ENCODE measurements around the gene DHX16. TPM values are rescaled to one million over a fixed set of nuclear protein-coding genes. Genes with fewer than 3 reads are reported as not detected.

Gene DHX16
- total RNA-seq, 1 experiment from 2014 or later, result 45.3 TPM

DNA sequence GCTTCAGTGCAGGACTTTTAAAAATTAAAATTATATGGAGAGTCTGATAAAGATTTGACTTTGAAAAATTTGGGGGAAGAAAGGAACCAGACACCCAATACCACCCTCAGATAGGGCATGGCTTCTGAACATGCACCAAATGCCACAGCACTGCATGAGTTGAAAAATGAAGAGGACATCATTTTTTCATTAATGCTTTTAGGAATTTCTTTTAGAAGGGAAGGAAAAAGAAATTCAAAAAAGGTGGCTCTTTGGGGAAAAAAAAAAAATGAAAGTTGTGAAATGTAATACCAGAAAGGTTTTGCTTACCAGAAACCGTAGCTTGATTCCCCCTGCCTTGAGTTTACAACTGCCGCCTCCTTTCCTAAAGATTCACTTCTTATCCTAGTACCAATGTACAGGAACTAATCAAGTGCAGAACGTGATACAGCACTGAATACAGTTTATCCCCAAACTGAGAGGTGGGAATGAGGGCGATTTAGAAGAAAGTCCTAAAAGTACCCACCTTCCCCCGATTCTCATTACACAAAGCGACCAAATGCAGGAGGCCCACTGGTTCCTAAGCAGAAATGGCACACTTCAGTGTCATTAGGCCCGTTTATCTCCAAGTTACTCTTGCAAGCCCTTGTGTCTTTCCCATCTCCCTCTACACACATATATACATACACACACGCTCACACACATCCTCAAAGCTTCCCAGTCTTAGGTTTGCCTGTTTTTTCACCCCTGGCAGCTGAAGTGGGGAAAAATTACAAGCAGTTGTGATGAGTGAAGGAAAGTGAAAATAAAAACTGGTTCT is 58.6 kb downstream of the DHX16 start:
- peaks cover 17% of the 10 kb centered on the region for H3K36me3 ChIP-seq (replicated peaks; ENCODE audit: control insufficient read depth, insufficient read depth, low read length)
- H3K4me3 ChIP-seq (ENCODE audit: insufficient read depth, low read depth, low read length), result peak overlapping the region; percentile 18
- no peaks in the 10 kb centered on the region for H3K27me3 ChIP-seq (ENCODE audit: control insufficient read depth, insufficient read depth, low read length)
- DNase-seq, result no peak

DNA sequence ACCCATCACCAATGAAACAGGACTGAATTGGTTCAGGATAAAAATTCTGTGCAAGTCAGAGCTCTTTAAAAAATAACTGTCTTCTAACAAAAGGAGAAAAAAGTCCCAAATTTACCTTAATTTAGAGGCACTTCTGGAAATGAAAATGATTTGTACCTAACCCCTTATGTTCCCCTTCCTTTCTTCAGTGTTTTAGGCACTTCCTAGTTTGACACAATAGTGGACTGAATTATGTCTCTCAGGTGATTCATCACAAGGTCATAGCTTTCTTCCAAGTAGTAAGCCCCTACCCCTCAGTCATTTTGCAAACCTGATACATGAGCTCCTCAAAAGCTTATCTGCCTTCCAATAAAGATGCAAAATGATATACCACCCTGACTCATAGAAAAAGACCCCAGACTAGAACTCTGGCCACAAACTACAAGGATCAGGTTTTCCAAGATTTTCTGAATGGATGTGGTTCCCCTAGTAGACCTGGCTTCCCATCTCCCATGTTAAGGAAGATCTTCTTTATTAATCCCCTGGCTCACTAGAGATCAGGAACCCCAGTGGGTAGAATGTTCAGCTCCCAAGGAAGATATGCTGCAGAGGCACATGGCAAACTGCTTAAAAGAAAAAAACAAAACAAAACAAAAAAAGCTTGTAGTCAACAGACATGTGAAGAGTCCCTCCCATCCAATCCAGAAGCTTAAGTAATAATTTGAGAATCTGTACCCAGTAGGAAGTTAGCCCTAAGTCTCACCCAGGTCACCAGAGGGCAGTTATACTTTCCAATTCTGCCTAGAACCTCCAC is 59.4 kb downstream of the DHX16 start:
- Histone ChIP-seq H3K4me3 (ENCODE audit: insufficient read depth, low read depth, low read length) (no peak overlapping the region), H3K36me3 (replicated peaks; ENCODE audit: control insufficient read depth, insufficient read depth, low read length) (peaks cover 24% of the 10 kb centered on the region), H3K27me3 (ENCODE audit: control insufficient read depth, insufficient read depth, low read length) (no peaks in the 10 kb centered on the region)
- DNase-seq, result no peak

DNA sequence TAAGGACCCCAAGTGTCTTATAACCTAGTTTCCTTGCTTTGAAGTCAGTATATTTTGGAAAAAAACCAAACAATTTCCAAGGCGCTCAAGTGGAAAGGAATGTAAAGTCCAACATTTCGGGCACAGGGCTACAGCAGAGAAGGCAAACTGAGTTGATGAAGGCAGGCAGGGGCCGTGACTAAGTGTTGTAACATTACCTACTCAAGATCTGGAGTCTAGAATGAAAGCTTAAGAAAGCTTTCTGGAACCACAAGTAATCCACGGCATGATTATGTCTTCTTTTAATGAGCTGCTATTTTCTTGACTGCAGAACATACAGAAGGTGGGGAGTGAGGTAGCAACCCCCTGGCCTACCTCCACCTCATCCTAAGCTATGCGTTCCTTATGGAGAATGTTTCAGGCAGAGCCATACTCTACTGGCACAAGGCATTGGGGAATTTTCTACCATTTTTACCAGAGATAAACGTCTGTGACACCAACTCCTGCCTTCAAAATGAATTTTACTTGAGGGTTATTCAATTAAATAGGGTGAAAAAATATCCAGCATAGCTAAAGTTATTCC is 60.0 kb downstream of the DHX16 start:
- Histone ChIP-seq H3K4me3 (ENCODE audit: insufficient read depth, low read depth, low read length) (no peak overlapping the region), H3K36me3 (replicated peaks; ENCODE audit: control insufficient read depth, insufficient read depth, low read length) (peaks cover 25% of the 10 kb centered on the region), H3K27me3 (ENCODE audit: control insufficient read depth, insufficient read depth, low read length) (no peaks in the 10 kb centered on the region)
- no peak for DNase-seq

DNA sequence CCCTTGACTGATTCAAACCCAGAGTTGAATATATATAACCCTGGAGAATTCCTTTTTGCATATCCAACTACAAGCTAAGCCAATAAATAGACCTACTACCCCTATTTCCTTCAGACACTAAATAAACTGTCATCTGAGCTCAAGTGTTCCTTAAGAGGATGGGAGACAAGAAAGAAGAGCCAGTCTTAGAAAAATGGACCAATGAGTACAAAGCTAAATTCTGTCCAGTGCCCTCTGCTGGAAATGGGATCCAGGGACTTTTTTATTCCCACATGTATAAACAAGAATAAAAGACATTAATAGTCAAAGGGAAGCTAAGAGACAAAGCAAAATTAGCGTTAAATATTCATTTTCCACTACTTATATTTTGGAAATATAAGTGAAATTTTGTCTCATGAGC is 60.6 kb downstream of the DHX16 start:
- H3K27me3 ChIP-seq (ENCODE audit: control insufficient read depth, insufficient read depth, low read length), result no peaks in the 10 kb centered on the region
- no peak for DNase-seq
- H3K4me3 ChIP-seq (ENCODE audit: insufficient read depth, low read depth, low read length), result no peak overlapping the region
- peaks cover 31% of the 10 kb centered on the region for H3K36me3 ChIP-seq (replicated peaks; ENCODE audit: control insufficient read depth, insufficient read depth, low read length)

DNA sequence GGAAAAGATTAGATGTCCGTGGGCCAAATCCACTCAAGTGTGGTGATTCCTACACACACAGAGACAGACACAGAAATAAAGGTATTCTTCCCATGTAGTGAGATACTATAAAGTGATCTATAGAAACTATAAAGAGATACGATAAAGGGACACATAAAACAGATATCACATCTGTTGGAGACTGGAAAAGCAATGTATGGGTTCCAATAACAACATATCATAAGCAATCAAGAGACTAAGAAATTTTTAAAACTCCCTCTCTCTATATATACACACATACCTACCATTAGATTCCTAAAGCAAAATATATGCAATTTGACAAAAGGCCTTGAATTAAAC is 61.0 kb downstream of the DHX16 start:
- Histone ChIP-seq H3K27me3 (ENCODE audit: control insufficient read depth, insufficient read depth, low read length) (no peaks in the 10 kb centered on the region), H3K36me3 (replicated peaks; ENCODE audit: control insufficient read depth, insufficient read depth, low read length) (peaks cover 33% of the 10 kb centered on the region), H3K4me3 (ENCODE audit: insufficient read depth, low read depth, low read length) (no peak overlapping the region)
- no peak for DNase-seq

DNA sequence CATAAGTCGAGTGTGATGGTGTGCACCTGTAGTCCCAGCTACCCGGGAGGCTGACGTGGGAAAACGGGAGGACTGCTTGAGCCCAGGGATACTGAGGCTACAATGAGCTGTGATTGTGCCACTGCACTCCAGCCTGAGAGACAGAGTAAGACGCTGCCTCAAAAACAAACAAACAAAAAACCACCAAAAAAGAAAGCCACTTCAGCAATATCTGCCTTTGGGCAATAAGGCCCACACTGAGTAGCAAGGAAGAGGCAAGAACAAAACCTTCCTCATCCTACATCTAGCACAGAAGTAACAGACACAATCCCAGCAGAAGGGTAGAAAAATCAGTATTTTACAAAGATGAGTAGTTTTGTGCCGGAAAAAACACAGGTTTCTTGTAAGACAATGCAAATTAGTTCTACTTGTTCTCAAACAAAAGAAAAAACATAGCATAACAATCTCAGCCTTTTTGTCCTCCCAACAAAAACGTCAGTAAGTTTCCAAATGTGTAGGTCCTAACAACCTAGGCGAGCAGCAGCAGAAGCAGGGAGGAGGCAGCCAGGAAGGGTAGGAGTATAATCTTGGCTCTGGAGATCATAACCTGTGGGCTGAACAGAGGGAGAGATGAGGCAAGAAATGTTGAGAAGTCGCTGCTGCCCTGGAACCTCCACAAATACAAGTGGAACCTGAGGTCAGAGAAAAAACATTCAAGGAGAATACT is 61.5 kb downstream of the DHX16 start:
- H3K36me3 ChIP-seq (replicated peaks; ENCODE audit: control insufficient read depth, insufficient read depth, low read length), result peaks cover 35% of the 10 kb centered on the region

DNA sequence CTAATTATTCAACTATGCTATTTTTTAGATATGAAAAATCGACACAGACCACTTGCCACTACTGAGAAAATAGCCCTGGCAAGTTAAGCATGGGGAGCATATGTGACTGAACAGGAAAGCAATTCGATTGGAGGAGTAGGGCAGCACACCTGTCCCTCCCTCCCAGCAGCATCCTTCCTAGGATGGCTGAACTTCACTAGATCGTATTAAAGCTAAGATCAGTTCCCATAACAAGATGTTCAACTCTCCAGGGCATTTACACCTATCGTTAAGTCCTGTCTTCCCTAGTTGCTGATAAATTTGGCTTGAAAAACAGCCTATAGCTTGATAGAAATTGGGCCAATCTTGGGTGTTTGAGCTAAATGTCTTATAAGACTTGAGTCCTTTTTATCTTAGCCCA is 62.7 kb downstream of the DHX16 start:
- peaks cover 42% of the 10 kb centered on the region for H3K36me3 ChIP-seq (replicated peaks; ENCODE audit: control insufficient read depth, insufficient read depth, low read length)
- H3K27me3 ChIP-seq (ENCODE audit: control insufficient read depth, insufficient read depth, low read length), result no peaks in the 10 kb centered on the region
- no peak overlapping the region for H3K4me3 ChIP-seq (ENCODE audit: insufficient read depth, low read depth, low read length)
- no peak for DNase-seq

More for the DNA sequence above, 61.5 kb downstream of the DHX16 start:
- no peak for DNase-seq
- H3K4me3 ChIP-seq (ENCODE audit: insufficient read depth, low read depth, low read length), result no peak overlapping the region
- no peaks in the 10 kb centered on the region for H3K27me3 ChIP-seq (ENCODE audit: control insufficient read depth, insufficient read depth, low read length)

DNA sequence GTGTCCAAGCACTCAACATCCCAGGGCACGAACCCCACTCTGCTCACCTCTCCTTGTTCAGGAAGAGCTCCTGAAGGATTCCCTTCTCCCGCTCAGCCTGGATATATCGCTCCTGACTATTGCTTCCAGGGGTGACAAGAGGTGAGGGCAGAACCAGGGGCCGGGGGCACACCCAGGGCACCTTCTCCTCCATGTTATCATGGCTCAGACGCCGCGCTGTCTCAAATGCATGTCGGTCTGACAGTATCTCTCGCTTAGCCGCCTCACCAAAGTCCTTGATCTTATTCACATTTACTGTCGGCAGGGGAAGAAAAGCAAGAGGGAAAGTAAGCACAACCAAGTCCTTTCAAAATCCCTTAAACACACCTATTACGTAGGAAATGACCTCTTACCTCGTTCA is 68.8 kb downstream of the DHX16 start:
- no peaks in the 10 kb centered on the region for H3K27me3 ChIP-seq (ENCODE audit: control insufficient read depth, insufficient read depth, low read length)
- no peak for DNase-seq
- H3K4me3 ChIP-seq (ENCODE audit: insufficient read depth, low read depth, low read length), result no peak overlapping the region
- peaks cover 68% of the 10 kb centered on the region for H3K36me3 ChIP-seq (replicated peaks; ENCODE audit: control insufficient read depth, insufficient read depth, low read length)

Other genes with a start within 250 kb of the DHX16 start
- 45.8 and 61.9 TPM in 2 replicates for gene HLA-E, start 183.5 kb downstream of the DHX16 start, total RNA-seq (2014; rRNA removed; shearing (Covaris generic))
- gene GNL1, start 116.5 kb downstream of the DHX16 start, total RNA-seq (2014; rRNA removed; shearing (Covaris generic)), result 59.0 and 78.4 TPM in 2 replicates
- gene PRR3, start 115.7 kb downstream of the DHX16 start, total RNA-seq (2014; rRNA removed; shearing (Covaris generic)), result 14.3 and 14.7 TPM in 2 replicates
- gene ABCF1, start 101.6 kb downstream of the DHX16 start, total RNA-seq (2014; rRNA removed; shearing (Covaris generic)), result 52.1 and 55.7 TPM in 2 replicates
- gene PPP1R10, start 55.8 kb downstream of the DHX16 start, total RNA-seq (2014; rRNA removed; shearing (Covaris generic)), result 47.3 and 62.3 TPM in 2 replicates
- gene MRPS18B, start 55.2 kb downstream of the DHX16 start, total RNA-seq (2014; rRNA removed; shearing (Covaris generic)), result 112 and 121 TPM in 2 replicates
- 11.7 and 13.1 TPM in 2 replicates for gene ATAT1, start 46.1 kb downstream of the DHX16 start, total RNA-seq (2014; rRNA removed; shearing (Covaris generic))
- gene C6orf136, start 25.9 kb downstream of the DHX16 start, total RNA-seq (2014; rRNA removed; shearing (Covaris generic)), result 15.4 and 16.9 TPM in 2 replicates
- gene PPP1R18, start 13.6 kb upstream of the DHX16 start, total RNA-seq (2014; rRNA removed; shearing (Covaris generic)), result 48.2 and 55.7 TPM in 2 replicates
- 20.7 and 23.8 TPM in 2 replicates for gene NRM, start 18.0 kb upstream of the DHX16 start, total RNA-seq (2014; rRNA removed; shearing (Covaris generic))
- gene MDC1, start 44.3 kb upstream of the DHX16 start, total RNA-seq (2014; rRNA removed; shearing (Covaris generic)), result 25.5 and 29.1 TPM in 2 replicates
- gene TUBB, start 47.3 kb upstream of the DHX16 start, total RNA-seq (2014; rRNA removed; shearing (Covaris generic)), result 1,911 and 2,101 TPM in 2 replicates
- gene FLOT1, start 69.7 kb upstream of the DHX16 start, total RNA-seq (2014; rRNA removed; shearing (Covaris generic)), result 140 and 152 TPM in 2 replicates
- 116 and 141 TPM in 2 replicates for gene IER3, start 71.5 kb upstream of the DHX16 start, total RNA-seq (2014; rRNA removed; shearing (Covaris generic))
- 117 and 127 TPM in 2 replicates for gene DDR1, start 211.5 kb upstream of the DHX16 start, total RNA-seq (2014; rRNA removed; shearing (Covaris generic))
- gene GTF2H4, start 235.2 kb upstream of the DHX16 start, total RNA-seq (2014; rRNA removed; shearing (Covaris generic)), result 30.5 and 30.9 TPM in 2 replicates
- 54.4 and 60.5 TPM in 2 replicates for gene VARS2, start 241.2 kb upstream of the DHX16 start, total RNA-seq (2014; rRNA removed; shearing (Covaris generic))

Measured in H7 (cell line).